Adrenal gland (tissue), 19 donors: ENCODE results near the gene MLKL. TPM values are rescaled to one million over a fixed set of nuclear protein-coding genes. Genes with fewer than 3 reads are reported as not detected.

Source experiments
- DNase-seq, 7 donors: peaks; one replicate each; pipeline ENCODE4 v3.0.0-alpha.2; 2019 to 2020
- H3K27ac ChIP-seq, 5 donors: fragments of 200-600 bp; sonication (generic) in 4 of 5; 1 replicate in 3 of 5; 2 replicates in 2 of 5; pipeline versions ENCODE4 v1.5.1 to v1.8.0; 2016 to 2020; ENCODE audit warnings: mild to moderate bottlenecking in 1 of 5
- H3K27me3 ChIP-seq: fragments of 200-600 bp; 2 replicates; pipeline ENCODE4 v1.8.0; 2021
- H3K36me3 ChIP-seq, 2 donors: fragments of 200-600 bp; replicated peaks in 1 of 2; 1 replicate in 1 of 2; 2 replicates in 1 of 2; pipeline versions ENCODE4 v1.5.1 to v1.8.0; 2018 to 2022
- H3K4me1 ChIP-seq, 2 donors: fragments of 200-600 bp; replicated peaks in 1 of 2; 1 replicate in 1 of 2; 2 replicates in 1 of 2; pipeline versions ENCODE4 v1.5.1 to v1.8.0; 2018 to 2021
- H3K4me3 ChIP-seq, 4 donors: fragments of 200-600 bp; sonication (generic) in 3 of 4; one replicate each; pipeline ENCODE4 v1.5.1; 2016 to 2018
- H3K9me3 ChIP-seq, 3 donors: fragments of 200-600 bp; sonication (generic) in 1 of 3; replicated peaks in 1 of 3; 1 replicate in 2 of 3; 2 replicates in 1 of 3; pipeline versions ENCODE4 v1.5.1 to v1.8.0; 2016 to 2021
- POLR2A ChIP-seq, 2 donors: fragments of 450-650 bp; IDR thresholded peaks; one replicate each; pipeline ENCODE4 v1.6.1; 2017; ENCODE audit warnings: antibody characterized with exemption in 2 of 2, mild to moderate bottlenecking in 2 of 2, moderate library complexity in 1 of 2
- WGBS, 4 donors: extraction: QIAGEN DNeasy Blood & Tissue Kit in 2 of 4; methylation state at CpG; one replicate each; pipeline versions ENCODE4 v1.1.5 to v1.1.7; 2013 to 2017; 5-methylcytosine and 5-hydroxymethylcytosine counted together
- intact Hi-C, 2 donors: fragments of 100-400 bp; cut with DNase I; formaldehyde crosslinking; loops; one replicate each; pipeline versions ENCODE4 v1.14.1 to v1.15.0; 2022 to 2023
- long read RNA-seq, 10 donors: library from polyadenylated mRNA in 3 of 10; unstranded in 2 of 10; stranded (forward) in 1 of 10; transcript quantifications; one replicate each; pipeline ENCODE4 v2.0.0 and lab custom pipeline, GENCODE V29; 2021 to 2026
- polyA plus RNA-seq, 3 donors: library from polyadenylated mRNA; stranded (reverse); fragments of 200-250 nt in 2 of 3; fragments of 350-450 nt in 1 of 3; fragmentation: Illumina TruSeq in 1 of 3; extraction: RNeasy Lipid Tissue Mini Kit (QIAGEN cat#74804) in 1 of 3; gene quantifications; one replicate each; pipeline ENCODE4 v1.2.3, GENCODE V29; 2013 to 2014
- total RNA-seq, 9 donors: library from RNA; depleted of rRNA in 4 of 9; stranded (reverse); fragments of >200 nt in 4 of 9; fragments of 120-200 nt in 1 of 9; fragmentation: NEBNext Ultra II Directional in 1 of 9; extraction: Animal tissue kit (Norgen Biotek cat#: 25700) in 1 of 9; gene quantifications; one replicate each; pipeline versions ENCODE4 v1.1.0 to v1.2.4, GENCODE V29; 2013 to 2023
- TF ChIP-seq, protein P1 (sequence below), 6 experiments: fragments of 450-650 bp in 4 of 6; fragments of 200-600 bp in 2 of 6; sonication (generic) in 1 of 6; IDR thresholded peaks; 1 replicate in 5 of 6; 2 replicates in 1 of 6; pipeline versions ENCODE4 v1.5.1 to v1.8.0; 2016 to 2021; ENCODE audit warnings: antibody characterized with exemption in 6 of 6, mild to moderate bottlenecking in 2 of 6, moderate library complexity in 1 of 6
- donor health status: healthy with polysubstance abuse.
- donor health status: Bipolar disorder and iron deficiency.
- donor health status: DM: yes; HTN: yes; CAD: no.
- donor health status: DM: no; HTN: no; CAD: no.
- donor health status: DM: no; HTN: no; CAD: no.
- donor health status: DM: yes; HTN: yes; CAD: no.

MLKL gene
- total RNA-seq = 10 to 100 TPM in 6 of 9 donors, 1 to 10 TPM in 3; 3.1 to 18.8 (median 11.0) TPM
- polyA plus RNA-seq = 10 to 100 TPM in 2 of 3 donors, 1 to 10 TPM in 1; 7.9 to 26.1 (median 15.2) TPM
- long read RNA-seq, donor 1, partial matches to known transcripts = 0 of 1 reads
- long read RNA-seq, donor 1, other reads (novel, unspliced or antisense) = 0 of 1 reads
- long read RNA-seq, donor 2 = 0 reads
- long read RNA-seq, donor 3 = 0 reads
- long read RNA-seq, donor 4, partial matches to known transcripts = 2 of 10 reads
- long read RNA-seq, donor 4, other reads (novel, unspliced or antisense) = 4 of 10 reads
- long read RNA-seq, donor 5, transcript MLKL-202 (11 exons, 2,523 nt) = major isoform, 13 of 23 reads
- long read RNA-seq, donor 5, partial matches to known transcripts = 2 of 23 reads
- long read RNA-seq, donor 5, other reads (novel, unspliced or antisense) = 8 of 23 reads
- long read RNA-seq, donor 6, partial matches to known transcripts = 1 of 3 reads
- long read RNA-seq, donor 6, other reads (novel, unspliced or antisense) = 0 of 3 reads
- long read RNA-seq, donor 7 = 0 reads
- long read RNA-seq, donor 8 = 0 reads
- long read RNA-seq, donor 9 = 0 reads
- long read RNA-seq, donor 10 = 0 reads

DNA sequence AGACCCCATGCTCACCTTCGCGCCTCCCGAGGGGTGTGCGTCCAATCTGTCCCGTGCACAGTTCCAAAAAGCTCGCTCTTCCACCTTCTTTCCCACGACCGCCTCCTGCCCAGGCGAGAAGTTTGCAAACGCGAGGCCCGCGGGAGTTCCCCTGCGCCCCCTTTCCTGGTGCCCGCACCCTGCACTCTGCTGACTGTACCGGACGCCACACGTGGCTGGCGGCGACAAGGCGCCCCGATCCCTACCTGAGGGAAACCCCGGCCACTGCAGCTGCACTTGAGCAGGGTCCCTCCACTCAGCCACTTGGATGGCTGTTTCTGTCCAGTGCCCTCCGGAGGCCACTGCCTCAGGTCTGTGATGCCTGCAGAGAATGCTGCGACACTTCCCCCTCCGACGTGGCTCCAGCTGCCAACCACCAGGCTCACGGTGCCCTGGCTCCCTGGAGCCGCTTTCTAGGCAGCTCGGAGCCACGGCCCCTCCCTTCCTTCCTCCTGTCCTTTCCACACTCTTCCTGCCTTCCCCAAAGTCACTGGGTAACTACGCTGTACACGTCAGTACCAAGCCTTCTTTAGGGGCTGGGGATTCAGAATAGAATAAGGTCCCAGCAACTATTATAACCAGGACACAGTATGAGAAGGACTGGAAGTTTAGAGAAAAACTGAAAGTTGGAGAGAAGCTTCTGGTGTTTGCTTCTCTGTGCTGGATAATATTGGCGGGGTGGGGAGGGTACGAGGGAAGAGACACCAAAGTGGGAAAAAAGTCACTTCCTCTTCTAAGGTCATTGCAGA is at the start of gene MLKL:
Gene MLKL (minus strand): TSS at position 425 of the 788 bp plus-strand sequence. CDS start 5,105 bp downstream, outside the sequence.
- TF ChIP-seq POLR2A (IDR thresholded peaks at IDR 0.05) = peak; percentile 19 to 78
- TF ChIP-seq, protein P1, sequence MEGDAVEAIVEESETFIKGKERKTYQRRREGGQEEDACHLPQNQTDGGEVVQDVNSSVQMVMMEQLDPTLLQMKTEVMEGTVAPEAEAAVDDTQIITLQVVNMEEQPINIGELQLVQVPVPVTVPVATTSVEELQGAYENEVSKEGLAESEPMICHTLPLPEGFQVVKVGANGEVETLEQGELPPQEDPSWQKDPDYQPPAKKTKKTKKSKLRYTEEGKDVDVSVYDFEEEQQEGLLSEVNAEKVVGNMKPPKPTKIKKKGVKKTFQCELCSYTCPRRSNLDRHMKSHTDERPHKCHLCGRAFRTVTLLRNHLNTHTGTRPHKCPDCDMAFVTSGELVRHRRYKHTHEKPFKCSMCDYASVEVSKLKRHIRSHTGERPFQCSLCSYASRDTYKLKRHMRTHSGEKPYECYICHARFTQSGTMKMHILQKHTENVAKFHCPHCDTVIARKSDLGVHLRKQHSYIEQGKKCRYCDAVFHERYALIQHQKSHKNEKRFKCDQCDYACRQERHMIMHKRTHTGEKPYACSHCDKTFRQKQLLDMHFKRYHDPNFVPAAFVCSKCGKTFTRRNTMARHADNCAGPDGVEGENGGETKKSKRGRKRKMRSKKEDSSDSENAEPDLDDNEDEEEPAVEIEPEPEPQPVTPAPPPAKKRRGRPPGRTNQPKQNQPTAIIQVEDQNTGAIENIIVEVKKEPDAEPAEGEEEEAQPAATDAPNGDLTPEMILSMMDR (IDR thresholded peaks at IDR 0.05) = peak in 1 of 6 experiments; percentile 4
- intact Hi-C loops = loop anchor here in 1 of 2 donors (10.0 kb wide), 1 partner anchor 164 kb away; no protein-coding TSS in a partner anchor
- Histone ChIP-seq H3K36me3 (no peaks in the 10 kb centered on the region), H3K4me1 (peaks cover 17 to 19% of the 10 kb centered on the region in 2 donors), H3K4me3 (peak within 1 kb of the TSS; percentile 17 to 96 (median 62)), H3K9me3 (no peaks in the 10 kb centered on the region), H3K27ac (peak within 1 kb of the TSS; percentile 19 to 90 (median 81)), H3K27me3 (no peaks in the 10 kb centered on the region)
- WGBS, 4 donors = 0 to 6% (median 1%) methylated on average over 27 to 35 of the region's 35 CpGs
- DNase-seq = peak; percentile 58 to 76 (median 74)

DNA sequence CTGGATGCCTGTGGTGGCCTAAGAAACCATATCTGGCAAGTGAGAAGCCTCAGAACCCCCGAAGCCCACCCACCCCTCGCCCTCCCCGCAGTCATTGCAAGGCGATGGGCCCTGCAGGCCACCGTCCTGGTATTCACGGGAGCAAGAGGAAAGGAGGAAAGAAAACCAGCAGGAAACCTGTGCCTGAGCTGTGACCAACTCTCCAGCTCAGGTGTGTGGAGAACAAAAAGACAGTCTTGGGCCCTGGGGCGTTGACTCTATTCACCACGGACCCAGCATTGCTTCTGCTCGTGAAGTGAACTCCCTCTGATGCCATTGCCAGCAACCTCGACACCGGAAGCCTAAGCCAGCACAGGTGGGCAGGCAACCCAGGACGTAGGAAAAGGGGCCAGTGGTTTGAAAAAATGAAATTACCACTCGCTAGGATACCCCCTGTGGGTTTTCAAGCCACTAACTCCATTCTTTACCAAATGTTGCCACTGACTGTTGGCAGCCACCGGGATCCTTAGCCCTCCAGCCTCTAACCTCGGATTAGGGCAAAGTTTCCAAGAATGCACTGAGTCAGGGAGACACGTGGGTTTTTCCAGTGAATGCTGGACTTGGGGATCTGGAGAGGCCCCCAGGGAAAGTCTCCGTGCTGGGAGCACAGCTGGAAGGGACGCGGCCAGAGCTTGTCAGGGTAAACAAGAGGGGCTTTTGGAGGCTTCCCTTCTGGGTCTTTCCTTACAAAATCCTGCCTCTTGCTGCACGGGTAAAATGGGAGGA is 48.8 kb upstream of the MLKL start:
- intact Hi-C loops = no loop called here
- no peak for DNase-seq
- no peaks in the 10 kb centered on the region for H3K36me3 ChIP-seq
- H3K27ac ChIP-seq = no peak overlapping the region
- H3K4me3 ChIP-seq = no peak overlapping the region
- TF ChIP-seq, protein P1 (IDR thresholded peaks at IDR 0.05) = no peak
- no peak for TF ChIP-seq POLR2A (IDR thresholded peaks at IDR 0.05)
- H3K9me3 ChIP-seq = no peaks in the 10 kb centered on the region
- H3K27me3 ChIP-seq = no peaks in the 10 kb centered on the region
- H3K4me1 ChIP-seq = no peaks in the 10 kb centered on the region
- 52 to 61% (median 61%) methylated on average over 16 to 20 of the region's 20 CpGs for WGBS, 4 donors

DNA sequence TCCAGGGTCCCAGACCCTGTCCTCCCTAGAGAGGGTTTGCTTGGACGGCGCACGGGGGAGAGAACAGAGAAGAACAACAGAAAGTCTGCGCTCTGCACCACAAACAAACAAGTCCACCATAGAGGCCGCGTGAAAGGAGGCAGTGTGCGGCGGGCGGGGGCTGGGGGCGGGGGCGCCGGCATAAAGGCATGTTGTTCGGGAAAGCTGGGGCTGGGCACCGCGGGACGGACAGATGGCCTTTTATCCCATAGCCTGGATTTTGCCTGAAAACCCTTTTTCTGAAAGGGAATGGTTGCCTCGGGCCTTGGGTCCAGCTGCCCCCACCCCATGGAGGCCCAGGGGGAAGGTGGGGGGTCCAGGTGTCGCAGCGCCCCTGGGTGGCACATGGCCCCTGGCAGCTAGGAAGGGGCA is 48.0 kb upstream of the MLKL start:
- TF ChIP-seq, protein P1 (IDR thresholded peaks at IDR 0.05) = no peak
- TF ChIP-seq POLR2A (IDR thresholded peaks at IDR 0.05) = no peak
- Histone ChIP-seq H3K4me3 (no peak overlapping the region), H3K27me3 (no peaks in the 10 kb centered on the region), H3K36me3 (no peaks in the 10 kb centered on the region), H3K27ac (no peak overlapping the region), H3K4me1 (peaks cover 0 to 1% of the 10 kb centered on the region in 2 donors), H3K9me3 (no peaks in the 10 kb centered on the region)
- DNase-seq = no peak
- 82 to 93% (median 84%) methylated on average over 14 to 19 of the region's 19 CpGs for WGBS, 4 donors
- intact Hi-C loops = no loop called here
